Cardiac muscle cell (in vitro differentiated cells and primary cell): ENCODE results near the gene TM9SF4. TPM values are rescaled to one million over a fixed set of nuclear protein-coding genes. Genes with fewer than 3 reads are reported as not detected.
"Not testable (repeated sequence)": the region's sequence is repeated elsewhere in the genome, so short reads cannot be mapped to it uniquely, and the experiment has no call there.

Experiments
- DNase-seq, 2 donors: peaks; one replicate each; pipeline versions ENCODE4 v3.0.0 to v3.0.0-alpha.2; 2010 to 2017; ENCODE audit warnings: low read depth in 1 of 2, low spot score in 1 of 2
- H3K27ac ChIP-seq: fragments of 200-600 bp; sonication (generic); 2 replicates; pipeline ENCODE4 v1.5.1; 2016
- H3K27me3 ChIP-seq: fragments of 200-600 bp; sonication (generic); 2 replicates; pipeline ENCODE4 v1.6.0; 2016; ENCODE audit warnings: control low read depth
- H3K36me3 ChIP-seq: fragments of 200-600 bp; sonication (generic); 2 replicates; pipeline ENCODE4 v1.5.1; 2016; ENCODE audit warnings: control low read depth
- H3K4me1 ChIP-seq: fragments of 200-600 bp; sonication (generic); 2 replicates; pipeline ENCODE4 v1.8.1; 2017; ENCODE audit warnings: low read depth, mild to moderate bottlenecking, mixed run types
- H3K4me3 ChIP-seq: fragments of 200-600 bp; sonication (generic); 2 replicates; pipeline ENCODE4 v1.5.1; 2016; ENCODE audit warnings: mild to moderate bottlenecking
- H3K9me3 ChIP-seq: fragments of 200-600 bp; sonication (generic); 2 replicates; pipeline ENCODE4 v1.5.1; 2017; ENCODE audit warnings: low read depth, mild to moderate bottlenecking, control low read depth
- CTCF ChIP-seq: IDR thresholded peaks from 2 replicates; pipeline ENCODE4 v1.5.1; 2012; ENCODE audit warnings: low read depth, mild to moderate bottlenecking, low read length
- polyA plus RNA-seq: library from polyadenylated mRNA; unstranded; fragments of >200 nt; fragmentation: Nextera tagmentation; extraction: Ambion mirVana; gene quantifications from 2 replicates; pipeline ENCODE4 v1.2.1, GENCODE V29; 2016
- total RNA-seq: library from RNA; depleted of rRNA; stranded (reverse); fragments of >200 nt; gene quantifications from 2 replicates; pipeline ENCODE4 v1.2.3, GENCODE V29; 2016

TM9SF4 gene
- total and polyA plus RNA-seq, 2 experiments from 2014 or later: 52.5 to 54.6 TPM

- Histone ChIP-seq H3K4me3 (no peak overlapping the region), H3K4me1 (peaks cover 8% of the 10 kb centered on the region), H3K27me3 (no peaks in the 10 kb centered on the region), H3K9me3 (no peaks in the 10 kb centered on the region), H3K36me3 (peaks cover 36% of the 10 kb centered on the region), H3K27ac (no peak overlapping the region)
- no peak for TF ChIP-seq CTCF
- no peak for DNase-seq
Observed at GRCh38 chr20:32163951-32164350, 54.4 kb downstream of the TM9SF4 start.

- DNase-seq: peak in 1 of 2 donors; percentile 97
- TF ChIP-seq CTCF: no peak
- Histone ChIP-seq H3K27ac (no peak overlapping the region), H3K9me3 (no peaks in the 10 kb centered on the region), H3K36me3 (peaks cover 25% of the 10 kb centered on the region), H3K27me3 (no peaks in the 10 kb centered on the region), H3K4me1 (peaks cover 10% of the 10 kb centered on the region), H3K4me3 (no peak overlapping the region)
Observed at GRCh38 chr20:32164984-32165735, 55.6 kb downstream of the TM9SF4 start.

GRCh38 chr20:32165836-32166545 lies 56.5 kb downstream of the TM9SF4 start:
- peaks cover 10% of the 10 kb centered on the region for H3K4me1 ChIP-seq
- TF ChIP-seq CTCF: no peak
- peaks cover 22% of the 10 kb centered on the region for H3K36me3 ChIP-seq
- peak in 1 of 2 donors; percentile 80 for DNase-seq
- no peak overlapping the region for H3K4me3 ChIP-seq
- no peak overlapping the region for H3K27ac ChIP-seq
- H3K9me3 ChIP-seq: no peaks in the 10 kb centered on the region
- H3K27me3 ChIP-seq: no peaks in the 10 kb centered on the region

- Histone ChIP-seq H3K27me3 (no peaks in the 10 kb centered on the region), H3K27ac (peak overlapping the region; percentile 39), H3K9me3 (no peaks in the 10 kb centered on the region), H3K36me3 (peaks cover 12% of the 10 kb centered on the region), H3K4me1 (peaks cover 10% of the 10 kb centered on the region), H3K4me3 (no peak overlapping the region)
- no peak for TF ChIP-seq CTCF
- no peak for DNase-seq
Observed at GRCh38 chr20:32167552-32167951, 58.0 kb downstream of the TM9SF4 start.

GRCh38 chr20:32168184-32168910 lies 58.8 kb downstream of the TM9SF4 start:
- no peak for TF ChIP-seq CTCF
- peak overlapping the region; percentile 81 for H3K27ac ChIP-seq
- H3K27me3 ChIP-seq: no peaks in the 10 kb centered on the region
- H3K9me3 ChIP-seq: no peaks in the 10 kb centered on the region
- peaks cover 12% of the 10 kb centered on the region for H3K36me3 ChIP-seq
- peak; percentile 75 to 77 for DNase-seq
- peaks cover 10% of the 10 kb centered on the region for H3K4me1 ChIP-seq
- no peak overlapping the region for H3K4me3 ChIP-seq

GRCh38 chr20:32177696-32178095 lies 68.2 kb downstream of the TM9SF4 start:
- DNase-seq, H3K27me3 ChIP-seq, H3K27ac ChIP-seq: not testable (repeated sequence)

More at GRCh38 chr20:32177696-32178095, 68.2 kb downstream of the TM9SF4 start:
- not testable (repeated sequence) for H3K4me1 ChIP-seq, H3K9me3 ChIP-seq, H3K4me3 ChIP-seq, H3K36me3 ChIP-seq
